GM18858 (cell line): Measurements from ENCODE around the gene PXMP4.
"Not testable (repeated sequence)": the region's sequence is repeated elsewhere in the genome, so short reads cannot be mapped to it uniquely, and the experiment has no call there.

Experiments used
- ATAC-seq: cut with Tn5 transposase; IDR thresholded peaks from one replicate; pipeline ENCODE4 v1.9.1; 2021; ENCODE audit not compliant: unreplicated experiment

PXMP4 gene

GRCh38 chr20:33719989-33720709 lies at the start of gene PXMP4:
TSS of gene PXMP4 (minus strand) at chr20:33720310. CDS start at chr20:33720207, 103 bp downstream.
- ATAC-seq, result peak; percentile 91

GRCh38 chr20:33769043-33769442 lies 48.9 kb upstream of the PXMP4 start:
- ATAC-seq, result no peak

- ATAC-seq, result no peak
Measured at GRCh38 chr20:33767777-33768138, 47.6 kb upstream of the PXMP4 start.

GRCh38 chr20:33766686-33767085 lies 46.6 kb upstream of the PXMP4 start:
- ATAC-seq, result no peak

- no peak for ATAC-seq
Measured at GRCh38 chr20:33765592-33765991, 45.5 kb upstream of the PXMP4 start.

GRCh38 chr20:33765099-33765498 lies 45.0 kb upstream of the PXMP4 start:
- no peak for ATAC-seq

- no peak for ATAC-seq
Measured at GRCh38 chr20:33761698-33762250, 41.7 kb upstream of the PXMP4 start.

GRCh38 chr20:33757458-33757857 lies 37.3 kb upstream of the PXMP4 start:
- no peak for ATAC-seq

- ATAC-seq, result no peak
Measured at GRCh38 chr20:33757046-33757445, 36.9 kb upstream of the PXMP4 start.

GRCh38 chr20:33755936-33756490 lies 35.9 kb upstream of the PXMP4 start:
- not testable (repeated sequence) for ATAC-seq

- no peak for ATAC-seq
Measured at GRCh38 chr20:33753763-33754162, 33.7 kb upstream of the PXMP4 start.

- no peak for ATAC-seq
Measured at GRCh38 chr20:33753143-33753542, 33.0 kb upstream of the PXMP4 start.

GRCh38 chr20:33751775-33752174 lies 31.7 kb upstream of the PXMP4 start:
- ATAC-seq, result no peak

- ATAC-seq, result no peak
Measured at GRCh38 chr20:33746325-33746998, 26.4 kb upstream of the PXMP4 start.

- ATAC-seq, result no peak
Measured at GRCh38 chr20:33744773-33745385, 24.8 kb upstream of the PXMP4 start.

GRCh38 chr20:33744181-33744580 lies 24.1 kb upstream of the PXMP4 start:
- ATAC-seq, result no peak

- no peak for ATAC-seq
Measured at GRCh38 chr20:33740189-33740588, 20.1 kb upstream of the PXMP4 start.

- no peak for ATAC-seq
Measured at GRCh38 chr20:33739493-33739892, 19.4 kb upstream of the PXMP4 start.

- no peak for ATAC-seq
Measured at GRCh38 chr20:33736962-33737361, 16.9 kb upstream of the PXMP4 start.

GRCh38 chr20:33733654-33734576 lies 13.8 kb upstream of the PXMP4 start:
- ATAC-seq, result no peak
